Duodenal mucosa (tissue), 2 donors: ENCODE data around the gene DMD.
"Not testable (repeated sequence)": the region's sequence is repeated elsewhere in the genome, so short reads cannot be mapped to it uniquely, and the experiment has no call there.

Experiments
- H3K27ac ChIP-seq: one replicate; pipeline ENCODE4 v1.7.0; 2013; ENCODE audit warnings: low read depth, low read length
- H3K27me3 ChIP-seq, 2 donors: one replicate each; pipeline ENCODE4 v1.7.0; 2013; ENCODE audit warnings: low read length in 2 of 2, control low read depth in 1 of 2; ENCODE audit not compliant: insufficient read depth in 2 of 2, control insufficient read depth in 1 of 2
- H3K36me3 ChIP-seq, 2 donors: one replicate each; pipeline ENCODE4 v1.7.0; 2013; ENCODE audit warnings: low read length in 2 of 2, control low read depth in 1 of 2; ENCODE audit not compliant: insufficient read depth in 2 of 2, control insufficient read depth in 1 of 2
- H3K4me1 ChIP-seq, 2 donors: one replicate each; pipeline ENCODE4 v1.7.0; 2013; ENCODE audit warnings: low read length in 2 of 2, control low read depth in 1 of 2; ENCODE audit not compliant: insufficient read depth in 2 of 2, control insufficient read depth in 1 of 2
- H3K4me3 ChIP-seq, 2 donors: one replicate each; pipeline ENCODE4 v1.7.0; 2013; ENCODE audit warnings: low read length in 2 of 2, low read depth in 1 of 2
- H3K9ac ChIP-seq, 2 donors: one replicate each; pipeline ENCODE4 v1.7.0; 2013; ENCODE audit warnings: low read length in 2 of 2, low read depth in 1 of 2
- H3K9me3 ChIP-seq, 2 donors: one replicate each; pipeline ENCODE4 v1.7.0; 2013; ENCODE audit warnings: low read length in 2 of 2, control low read depth in 1 of 2; ENCODE audit not compliant: control insufficient read depth in 1 of 2

The DMD gene

DNA sequence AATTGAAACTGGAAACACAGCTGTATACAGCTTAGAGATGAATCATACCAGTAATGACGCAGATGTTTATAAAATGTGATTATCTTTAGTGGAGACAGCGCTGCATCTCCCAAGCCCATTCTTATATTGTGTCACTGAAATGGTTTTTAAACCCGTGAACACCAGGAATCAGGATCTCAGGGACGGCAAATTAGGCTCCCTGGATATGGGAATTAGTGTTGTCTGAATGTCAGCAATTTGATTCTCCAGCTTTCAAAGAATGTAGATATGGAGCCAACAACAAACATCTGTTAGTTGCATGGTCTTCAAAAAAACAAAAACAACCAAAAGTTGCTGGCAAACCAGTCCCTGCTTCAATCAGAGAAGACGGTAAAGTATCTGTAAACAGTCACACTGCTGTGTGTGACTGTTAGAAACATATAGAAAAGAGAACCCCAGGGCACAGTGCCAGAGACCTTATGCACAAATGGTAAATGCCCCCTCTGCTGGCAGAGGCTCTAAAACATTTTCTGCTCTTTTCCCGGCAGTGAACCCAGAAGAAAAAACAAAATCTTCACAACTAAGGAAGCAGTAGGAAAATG, 1787.7 kb downstream of the DMD start:
- Histone ChIP-seq H3K4me1 (no peaks in the 10 kb centered on the region), H3K36me3 (no peaks in the 10 kb centered on the region), H3K9me3 (no peaks in the 10 kb centered on the region), H3K27me3 (no peaks in the 10 kb centered on the region), H3K4me3 (no peak overlapping the region), H3K27ac (no peak overlapping the region), H3K9ac (no peak overlapping the region)

GRCh38 chrX:31421441-31421840, 1789.9 kb downstream of the DMD start:
- Histone ChIP-seq H3K27me3 (no peaks in the 10 kb centered on the region), H3K36me3 (no peaks in the 10 kb centered on the region), H3K9ac (no peak overlapping the region), H3K4me1 (no peaks in the 10 kb centered on the region), H3K4me3 (no peak overlapping the region), H3K9me3 (no peaks in the 10 kb centered on the region), H3K27ac (no peak overlapping the region)

DNA sequence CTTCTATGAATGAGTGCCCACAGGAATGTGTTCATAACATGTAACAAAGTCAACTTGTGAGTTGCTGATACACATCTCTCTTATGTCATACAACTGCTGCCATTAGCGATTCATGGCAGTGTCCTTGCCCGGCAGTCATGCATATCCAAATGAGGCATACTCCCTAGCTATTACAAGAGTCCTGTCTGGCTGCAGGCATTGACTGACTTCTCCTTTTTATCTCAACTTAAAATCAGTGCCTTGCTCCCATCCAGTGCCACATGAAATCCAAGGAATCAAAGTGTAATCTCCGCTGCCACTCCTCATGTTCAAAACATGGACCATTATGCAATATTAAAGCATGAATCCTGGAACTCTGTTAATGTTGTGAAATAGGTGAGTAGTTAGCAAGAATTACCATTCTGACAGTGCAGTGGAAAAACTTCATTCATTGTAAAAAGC, 1790.6 kb downstream of the DMD start:
- no peaks in the 10 kb centered on the region for H3K36me3 ChIP-seq
- H3K27me3 ChIP-seq, result no peaks in the 10 kb centered on the region
- no peaks in the 10 kb centered on the region for H3K9me3 ChIP-seq
- no peak overlapping the region for H3K27ac ChIP-seq
- H3K4me1 ChIP-seq, result no peaks in the 10 kb centered on the region
- H3K9ac ChIP-seq, result no peak overlapping the region
- H3K4me3 ChIP-seq, result no peak overlapping the region

GRCh38 chrX:31420302-31420701, 1791.0 kb downstream of the DMD start:
- Histone ChIP-seq H3K9ac (no peak overlapping the region), H3K36me3 (no peaks in the 10 kb centered on the region), H3K4me1 (no peaks in the 10 kb centered on the region)

DNA sequence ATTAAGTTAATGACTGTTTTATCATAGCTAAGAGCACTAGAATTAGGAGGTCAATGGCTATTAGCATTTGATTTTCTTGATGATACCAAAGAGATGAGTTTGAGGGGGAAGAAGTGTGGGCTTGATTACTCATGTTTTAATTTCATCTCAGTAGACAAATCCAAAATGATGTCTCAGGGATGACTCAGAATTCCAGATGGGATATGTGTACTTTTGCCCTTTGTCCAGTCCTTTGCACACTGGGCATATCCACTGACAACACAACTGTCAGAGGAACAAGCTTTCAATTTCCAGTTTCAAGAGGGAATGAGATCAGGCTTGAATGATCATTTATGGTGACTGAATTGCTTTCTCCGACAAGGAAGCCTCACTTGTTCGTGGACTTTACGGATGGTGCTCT, 1814.2 kb downstream of the DMD start:
- H3K27me3 ChIP-seq, result no peaks in the 10 kb centered on the region
- H3K36me3 ChIP-seq, result no peaks in the 10 kb centered on the region
- H3K9me3 ChIP-seq, result no peaks in the 10 kb centered on the region
- H3K9ac ChIP-seq, result no peak overlapping the region
- H3K27ac ChIP-seq, result no peak overlapping the region
- no peak overlapping the region for H3K4me3 ChIP-seq
- no peaks in the 10 kb centered on the region for H3K4me1 ChIP-seq

More at GRCh38 chrX:31420302-31420701, 1791.0 kb downstream of the DMD start:
- Histone ChIP-seq H3K4me3 (no peak overlapping the region), H3K27ac (no peak overlapping the region), H3K9me3 (no peaks in the 10 kb centered on the region), H3K27me3 (no peaks in the 10 kb centered on the region)

DNA sequence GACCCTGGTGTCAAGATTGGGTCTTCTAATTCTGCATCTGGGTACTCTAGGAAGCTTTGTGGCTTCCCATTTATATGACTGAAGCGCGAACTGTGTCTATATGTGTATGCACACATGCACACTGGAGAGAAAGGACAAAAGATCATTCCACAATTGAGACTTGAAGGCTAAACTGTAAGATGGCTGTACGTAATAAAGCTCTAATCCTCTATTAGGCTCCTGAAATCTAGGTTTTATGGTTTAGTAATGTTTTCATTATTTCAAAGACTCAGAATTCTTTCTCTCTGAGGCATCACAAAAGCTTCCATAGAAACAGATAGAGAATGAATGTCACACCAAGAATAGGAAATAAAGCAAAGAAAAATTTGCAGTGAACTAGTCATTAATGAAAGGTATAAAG, 1818.8 kb downstream of the DMD start:
- no peak overlapping the region for H3K27ac ChIP-seq
- H3K9me3 ChIP-seq, result no peaks in the 10 kb centered on the region
- H3K27me3 ChIP-seq, result no peaks in the 10 kb centered on the region

DNA sequence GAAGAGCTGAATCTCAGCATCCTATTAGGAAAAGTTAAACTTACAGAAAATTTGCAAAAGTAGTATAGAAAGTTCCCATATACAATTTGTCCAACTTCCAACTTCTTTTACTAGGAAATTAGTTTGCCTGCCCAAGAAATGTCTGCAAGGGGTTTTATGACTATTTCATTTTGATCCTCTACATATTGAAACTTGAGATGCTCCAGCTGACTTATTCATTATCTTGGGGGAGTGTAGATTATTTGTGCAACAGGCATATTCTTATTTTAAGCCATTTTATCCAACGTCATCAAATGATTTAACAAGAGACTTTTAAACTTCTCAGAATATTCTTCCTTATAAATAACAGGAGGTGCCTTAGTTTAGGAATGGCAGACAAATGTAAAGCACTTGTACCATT, 1822.4 kb downstream of the DMD start:
- no peaks in the 10 kb centered on the region for H3K36me3 ChIP-seq
- H3K27me3 ChIP-seq, result no peaks in the 10 kb centered on the region
- H3K9me3 ChIP-seq, result no peaks in the 10 kb centered on the region
- H3K4me1 ChIP-seq, result no peaks in the 10 kb centered on the region
- H3K27ac ChIP-seq, result no peak overlapping the region
- no peak overlapping the region for H3K4me3 ChIP-seq
- no peak overlapping the region for H3K9ac ChIP-seq

More for the DNA sequence above, 1818.8 kb downstream of the DMD start:
- Histone ChIP-seq H3K4me1 (no peaks in the 10 kb centered on the region), H3K4me3 (no peak overlapping the region), H3K9ac (no peak overlapping the region), H3K36me3 (no peaks in the 10 kb centered on the region)

DNA sequence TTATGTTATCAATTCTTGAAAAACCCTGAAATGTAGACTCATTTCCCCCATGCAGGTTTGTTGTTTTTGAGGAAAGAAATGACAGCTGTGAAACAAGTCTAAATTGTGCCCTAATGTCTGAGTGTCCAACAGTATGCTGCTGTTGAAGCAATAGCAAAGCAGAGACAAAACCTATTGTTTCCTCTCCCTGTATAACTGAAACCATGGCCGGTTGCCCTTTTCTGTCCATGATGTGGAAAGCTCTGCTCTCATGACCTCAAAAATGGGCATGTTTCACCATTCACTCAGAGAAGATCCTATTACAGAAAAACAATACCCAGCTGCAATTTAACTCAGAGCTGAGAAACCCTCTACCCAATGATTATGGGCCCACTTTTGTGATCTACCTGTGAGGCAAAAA, 1826.9 kb downstream of the DMD start:
- Histone ChIP-seq H3K27ac (no peak overlapping the region), H3K27me3 (no peaks in the 10 kb centered on the region), H3K9me3 (no peaks in the 10 kb centered on the region), H3K4me3 (no peak overlapping the region), H3K9ac (no peak overlapping the region), H3K4me1 (no peaks in the 10 kb centered on the region), H3K36me3 (no peaks in the 10 kb centered on the region)

- H3K9me3 ChIP-seq, result no peaks in the 10 kb centered on the region
- H3K4me3 ChIP-seq, result no peak overlapping the region
- H3K27ac ChIP-seq, result no peak overlapping the region
- H3K36me3 ChIP-seq, result no peaks in the 10 kb centered on the region
- H3K4me1 ChIP-seq, result no peaks in the 10 kb centered on the region
- no peaks in the 10 kb centered on the region for H3K27me3 ChIP-seq
- no peak overlapping the region for H3K9ac ChIP-seq
Observed at GRCh38 chrX:31383991-31384390, 1827.4 kb downstream of the DMD start.

- not testable (repeated sequence) for H3K4me3 ChIP-seq, H3K9me3 ChIP-seq, H3K27me3 ChIP-seq, H3K9ac ChIP-seq, H3K4me1 ChIP-seq, H3K27ac ChIP-seq, H3K36me3 ChIP-seq
Observed at GRCh38 chrX:31378973-31379372, 1832.4 kb downstream of the DMD start.

- not testable (repeated sequence) for H3K4me1 ChIP-seq, H3K4me3 ChIP-seq, H3K27ac ChIP-seq, H3K36me3 ChIP-seq, H3K9me3 ChIP-seq, H3K9ac ChIP-seq, H3K27me3 ChIP-seq
Observed at GRCh38 chrX:31377821-31378220, 1833.5 kb downstream of the DMD start.
